ENCODE measurements around the gene KLHL22.

Gene KLHL22

GRCh38 chr22:20469110-20469868 lies 26.3 kb downstream of the KLHL22 start:
- no peaks in the 10 kb centered on the region for H3F3A ChIP-seq (ENCODE audit: low read depth)
- H3K27me3 ChIP-seq (ENCODE audit: insufficient read depth, low read length, poor library complexity, severe bottlenecking): no peaks in the 10 kb centered on the region
- TF ChIP-seq CTCF (conservative IDR thresholded peaks at IDR 0.05; ENCODE audit: low read length): no peak
- TF ChIP-seq EZH2phosphoT487 (IDR thresholded peaks at IDR 0.05; ENCODE audit: borderline replicate concordance): no peak
- H3K4me3 ChIP-seq (ENCODE audit: low read length, poor library complexity, severe bottlenecking): no peak overlapping the region
- peaks cover 5% of the 10 kb centered on the region; the same call in 1 of the 2 replicates for H3K79me2 ChIP-seq (ENCODE audit: insufficient read depth, low read length)
- H3K9ac ChIP-seq (ENCODE audit: low read depth, low read length, poor library complexity, severe bottlenecking): no peak overlapping the region
- no peaks in the 10 kb centered on the region for H3K9me2 ChIP-seq (replicated peaks; ENCODE audit: low read depth, low read length)
- no peak overlapping the region for H2AFZ ChIP-seq (ENCODE audit: low read length)
- H3K36me3 ChIP-seq (ENCODE audit: insufficient read depth, low read length): no peaks in the 10 kb centered on the region
- no peaks in the 10 kb centered on the region for H4K20me1 ChIP-seq (ENCODE audit: insufficient read depth, low read length, poor library complexity, severe bottlenecking)
- no peaks in the 10 kb centered on the region for H3K9me3 ChIP-seq (ENCODE audit: insufficient read depth, low read depth, low read length)
- no peak overlapping the region for H3K4me2 ChIP-seq (ENCODE audit: low read depth, low read length, poor library complexity, severe bottlenecking)
- peaks cover 7% of the 10 kb centered on the region for H3K4me1 ChIP-seq (ENCODE audit: insufficient read depth, low read length, poor library complexity, severe bottlenecking)

GRCh38 chr22:20466659-20467379 lies 28.8 kb downstream of the KLHL22 start:
- H3K79me2 ChIP-seq (ENCODE audit: insufficient read depth, low read length): peaks cover 8% of the 10 kb centered on the region; the same call in 1 of the 2 replicates
- no peak overlapping the region for H3K4me3 ChIP-seq (ENCODE audit: low read length, poor library complexity, severe bottlenecking)
- no peak overlapping the region for H3K4me2 ChIP-seq (ENCODE audit: low read depth, low read length, poor library complexity, severe bottlenecking)
- no peaks in the 10 kb centered on the region for H3K27me3 ChIP-seq (ENCODE audit: insufficient read depth, low read length, poor library complexity, severe bottlenecking)
- no peak overlapping the region for H2AFZ ChIP-seq (ENCODE audit: low read length)
- H3K4me1 ChIP-seq (ENCODE audit: insufficient read depth, low read length, poor library complexity, severe bottlenecking): peaks cover 25% of the 10 kb centered on the region
- no peak for TF ChIP-seq EZH2phosphoT487 (IDR thresholded peaks at IDR 0.05; ENCODE audit: borderline replicate concordance)
- no peak for TF ChIP-seq CTCF (conservative IDR thresholded peaks at IDR 0.05; ENCODE audit: low read length)
- no peak overlapping the region for H3K9ac ChIP-seq (ENCODE audit: low read depth, low read length, poor library complexity, severe bottlenecking)
- no peaks in the 10 kb centered on the region for H3K36me3 ChIP-seq (ENCODE audit: insufficient read depth, low read length)
- no peaks in the 10 kb centered on the region for H4K20me1 ChIP-seq (ENCODE audit: insufficient read depth, low read length, poor library complexity, severe bottlenecking)
- H3K9me2 ChIP-seq (replicated peaks; ENCODE audit: low read depth, low read length): no peaks in the 10 kb centered on the region
- H3F3A ChIP-seq (ENCODE audit: low read depth): no peaks in the 10 kb centered on the region
- H3K9me3 ChIP-seq (ENCODE audit: insufficient read depth, low read depth, low read length): no peaks in the 10 kb centered on the region

GRCh38 chr22:20465759-20466077 lies 29.9 kb downstream of the KLHL22 start:
- H3K9me2 ChIP-seq (replicated peaks; ENCODE audit: low read depth, low read length): no peaks in the 10 kb centered on the region
- H3K36me3 ChIP-seq (ENCODE audit: insufficient read depth, low read length): no peaks in the 10 kb centered on the region
- no peak overlapping the region for H3K4me2 ChIP-seq (ENCODE audit: low read depth, low read length, poor library complexity, severe bottlenecking)
- H3K9me3 ChIP-seq (ENCODE audit: insufficient read depth, low read depth, low read length): no peaks in the 10 kb centered on the region
- H3K4me1 ChIP-seq (ENCODE audit: insufficient read depth, low read length, poor library complexity, severe bottlenecking): peaks cover 25% of the 10 kb centered on the region
- H3K79me2 ChIP-seq (ENCODE audit: insufficient read depth, low read length): peaks cover 8% of the 10 kb centered on the region; the same call in 1 of the 2 replicates
- TF ChIP-seq EZH2phosphoT487 (IDR thresholded peaks at IDR 0.05; ENCODE audit: borderline replicate concordance) (no peak), CTCF (conservative IDR thresholded peaks at IDR 0.05; ENCODE audit: low read length) (no peak)
- H3F3A ChIP-seq (ENCODE audit: low read depth): no peaks in the 10 kb centered on the region
- no peaks in the 10 kb centered on the region for H3K27me3 ChIP-seq (ENCODE audit: insufficient read depth, low read length, poor library complexity, severe bottlenecking)
- no peak overlapping the region for H3K9ac ChIP-seq (ENCODE audit: low read depth, low read length, poor library complexity, severe bottlenecking)
- H4K20me1 ChIP-seq (ENCODE audit: insufficient read depth, low read length, poor library complexity, severe bottlenecking): no peaks in the 10 kb centered on the region
- H2AFZ ChIP-seq (ENCODE audit: low read length): no peak overlapping the region
- H3K4me3 ChIP-seq (ENCODE audit: low read length, poor library complexity, severe bottlenecking): no peak overlapping the region

Measured in Loucy (cell line).